Lung (tissue), 12 donors: ENCODE measurements around the gene NR0B2. TPM values are rescaled to one million over a fixed set of nuclear protein-coding genes. Genes with fewer than 3 reads are reported as not detected.
"Not testable (repeated sequence)": the region's sequence is repeated elsewhere in the genome, so short reads cannot be mapped to it uniquely, and the experiment has no call there.

Source experiments
- ATAC-seq: fragments of 200-7000 bp; cut with Tn5 transposase; one replicate; pipeline ENCODE4 v1.9.1; 2020; ENCODE audit warnings: moderate number of reproducible peaks; ENCODE audit not compliant: insufficient read depth, low FRiP score
- DNase-seq, 3 donors: peaks; one replicate each; pipeline ENCODE4 v3.0.0-alpha.2; 2013 to 2017
- H3K27ac ChIP-seq, 2 donors: one replicate each; pipeline ENCODE4 v1.5.1; 2013; ENCODE audit warnings: mild to moderate bottlenecking in 2 of 2, moderate library complexity in 2 of 2, control low read depth in 1 of 2, inconsistent platforms in 1 of 2, low read depth in 1 of 2, low read length in 1 of 2
- H3K27me3 ChIP-seq, 3 donors: one replicate each; pipeline ENCODE4 v1.5.1; 2013; ENCODE audit warnings: low read length in 2 of 3; ENCODE audit not compliant: control insufficient read depth in 3 of 3, insufficient read depth in 3 of 3
- H3K36me3 ChIP-seq, 4 donors: one replicate each; pipeline ENCODE4 v1.5.1; 2013; ENCODE audit warnings: low read length in 4 of 4, mild to moderate bottlenecking in 1 of 4, moderate library complexity in 1 of 4; ENCODE audit not compliant: control insufficient read depth in 4 of 4, insufficient read depth in 4 of 4
- H3K4me1 ChIP-seq, 5 donors: one replicate each; pipeline ENCODE4 v1.5.1; 2013; ENCODE audit warnings: low read length in 5 of 5, mild to moderate bottlenecking in 2 of 5, moderate library complexity in 1 of 5; ENCODE audit not compliant: control insufficient read depth in 5 of 5, insufficient read depth in 5 of 5
- H3K4me3 ChIP-seq: one replicate; pipeline ENCODE4 v1.5.1; 2013; ENCODE audit warnings: mild to moderate bottlenecking, control low read depth, moderate library complexity
- H3K9ac ChIP-seq, 2 donors: one replicate each; pipeline ENCODE4 v1.5.1; 2013; ENCODE audit warnings: low read length in 2 of 2, control low read depth in 1 of 2; ENCODE audit not compliant: insufficient read depth in 1 of 2
- H3K9me3 ChIP-seq, 4 donors: one replicate each; pipeline ENCODE4 v1.5.1; 2013; ENCODE audit warnings: low read length in 3 of 4, mild to moderate bottlenecking in 1 of 4, moderate library complexity in 1 of 4; ENCODE audit not compliant: control insufficient read depth in 4 of 4, insufficient read depth in 3 of 4
- WGBS, 2 donors: extraction: QIAGEN DNeasy Blood & Tissue Kit; methylation state at CpG; one replicate each; pipeline ENCODE4 v1.1.7; 2013; 5-methylcytosine and 5-hydroxymethylcytosine counted together
- polyA plus RNA-seq, 2 donors: library from polyadenylated mRNA; stranded (reverse); fragments of 200-250 nt; gene quantifications; one replicate each; pipeline ENCODE4 v1.2.1, GENCODE V29; 2013
- total RNA-seq, 2 donors: library from RNA; depleted of rRNA in 1 of 2; stranded (reverse); fragments of >200 nt in 1 of 2; gene quantifications; one replicate each; pipeline ENCODE4 v1.2.1, GENCODE V29; 2014 to 2021
- TF ChIP-seq, protein P1 (sequence below): IDR thresholded peaks from 2 replicates; pipeline ENCODE4 v1.5.1; 2012; ENCODE audit warnings: mild to moderate bottlenecking; ENCODE audit errors: control extremely low read depth, extremely low read depth
- donor health status: control.
- donor health status: control.
- donor health status: Bipolar disorder and iron deficiency.
- donor health status: healthy.
- donor health status: DM: yes; HTN: yes; CAD: no.

The NR0B2 gene
- total and polyA plus RNA-seq, 4 donors: 1.6 to 6.0 (median 2.2) TPM

GRCh38 chr1:26882696-26883463 is 30.9 kb downstream of the NR0B2 start:
- DNase-seq (no peak), ATAC-seq (no peak)
- TF ChIP-seq, protein P1, sequence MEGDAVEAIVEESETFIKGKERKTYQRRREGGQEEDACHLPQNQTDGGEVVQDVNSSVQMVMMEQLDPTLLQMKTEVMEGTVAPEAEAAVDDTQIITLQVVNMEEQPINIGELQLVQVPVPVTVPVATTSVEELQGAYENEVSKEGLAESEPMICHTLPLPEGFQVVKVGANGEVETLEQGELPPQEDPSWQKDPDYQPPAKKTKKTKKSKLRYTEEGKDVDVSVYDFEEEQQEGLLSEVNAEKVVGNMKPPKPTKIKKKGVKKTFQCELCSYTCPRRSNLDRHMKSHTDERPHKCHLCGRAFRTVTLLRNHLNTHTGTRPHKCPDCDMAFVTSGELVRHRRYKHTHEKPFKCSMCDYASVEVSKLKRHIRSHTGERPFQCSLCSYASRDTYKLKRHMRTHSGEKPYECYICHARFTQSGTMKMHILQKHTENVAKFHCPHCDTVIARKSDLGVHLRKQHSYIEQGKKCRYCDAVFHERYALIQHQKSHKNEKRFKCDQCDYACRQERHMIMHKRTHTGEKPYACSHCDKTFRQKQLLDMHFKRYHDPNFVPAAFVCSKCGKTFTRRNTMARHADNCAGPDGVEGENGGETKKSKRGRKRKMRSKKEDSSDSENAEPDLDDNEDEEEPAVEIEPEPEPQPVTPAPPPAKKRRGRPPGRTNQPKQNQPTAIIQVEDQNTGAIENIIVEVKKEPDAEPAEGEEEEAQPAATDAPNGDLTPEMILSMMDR: no peak
- Histone ChIP-seq H3K9ac (no peak overlapping the region), H3K36me3 (peaks cover 26 to 51% (median 47%) of the 10 kb centered on the region in 4 donors), H3K27me3 (no peaks in the 10 kb centered on the region), H3K4me1 (peaks cover 0 to 1% (median 0%) of the 10 kb centered on the region in 5 donors), H3K27ac (no peak overlapping the region), H3K9me3 (peaks cover 0 to 2% (median 0%) of the 10 kb centered on the region in 4 donors), H3K4me3 (no peak overlapping the region)
- WGBS, 2 donors: 92% methylated on average over 5 of the region's 5 CpGs

GRCh38 chr1:26881611-26882010 is 32.2 kb downstream of the NR0B2 start:
- not testable (repeated sequence) for H3K4me1 ChIP-seq, H3K9ac ChIP-seq, H3K9me3 ChIP-seq, H3K27me3 ChIP-seq, ATAC-seq, H3K27ac ChIP-seq, DNase-seq, H3K4me3 ChIP-seq
- peaks cover 26 to 54% (median 50%) of the 10 kb centered on the region in 4 donors for H3K36me3 ChIP-seq
- 86 to 93% methylated on average over 6 of the region's 6 CpGs for WGBS, 2 donors

DNA sequence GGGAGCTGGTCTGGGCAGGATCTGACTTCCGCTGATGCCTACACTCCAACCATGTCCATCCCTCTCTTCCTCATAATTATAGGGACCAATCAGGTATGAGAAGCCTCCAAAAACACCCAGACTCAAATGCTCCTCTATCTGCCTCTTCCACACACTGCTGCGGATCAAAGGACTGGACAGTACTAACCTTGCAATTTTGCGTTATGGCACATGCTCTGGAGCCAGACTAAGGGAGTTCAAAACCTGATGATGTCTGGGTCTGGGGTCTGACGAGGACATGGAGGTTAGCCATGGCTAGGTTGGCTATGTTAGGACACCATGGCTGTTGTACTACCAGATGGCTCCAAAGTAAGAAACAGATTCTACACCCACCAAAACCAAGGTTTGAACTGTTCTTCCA is 34.0 kb downstream of the NR0B2 start:
- H3K27me3 ChIP-seq: no peaks in the 10 kb centered on the region
- no peak for ATAC-seq
- peaks cover 18 to 46% (median 38%) of the 10 kb centered on the region in 4 donors for H3K36me3 ChIP-seq
- DNase-seq: no peak
- TF ChIP-seq, protein P1: no peak
- H3K4me1 ChIP-seq: peaks cover 0 to 1% (median 0%) of the 10 kb centered on the region in 5 donors
- H3K9me3 ChIP-seq: peaks cover 0 to 2% (median 0%) of the 10 kb centered on the region in 4 donors
- H3K9ac ChIP-seq: no peak overlapping the region
- no peak overlapping the region for H3K4me3 ChIP-seq
- no peak overlapping the region for H3K27ac ChIP-seq
- 94% methylated on average over 4 of the region's 4 CpGs for WGBS, 2 donors

DNA sequence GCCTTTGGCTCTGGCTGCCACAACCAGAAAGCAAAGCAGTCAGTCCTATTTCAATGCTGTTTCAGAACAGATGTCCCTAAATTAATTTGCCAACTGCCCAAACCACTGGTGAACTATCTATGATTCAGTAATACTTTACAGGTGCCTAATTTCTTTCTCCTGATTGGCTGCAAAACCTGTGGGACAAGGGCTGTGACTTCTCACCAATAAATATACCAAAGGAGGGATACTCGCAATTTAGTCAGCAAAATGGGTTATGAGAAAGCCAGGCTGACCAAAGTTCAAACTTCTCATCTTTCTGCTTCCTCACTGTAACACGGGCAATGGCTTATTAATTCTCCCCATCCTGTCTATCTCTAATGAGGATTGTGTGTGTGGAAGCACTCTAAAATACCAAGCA is 36.4 kb downstream of the NR0B2 start:
- 78 to 86% methylated on average over 2 of the region's 2 CpGs for WGBS, 2 donors
- Histone ChIP-seq H3K27ac (no peak overlapping the region), H3K9me3 (no peaks in the 10 kb centered on the region), H3K9ac (no peak overlapping the region), H3K4me1 (peaks cover 0 to 1% (median 0%) of the 10 kb centered on the region in 5 donors), H3K4me3 (no peak overlapping the region), H3K36me3 (peaks cover 8 to 24% (median 18%) of the 10 kb centered on the region in 4 donors), H3K27me3 (no peaks in the 10 kb centered on the region)
- ATAC-seq: no peak
- no peak for DNase-seq
- TF ChIP-seq, protein P1: no peak
